ENCODE results near the gene MGLL.

Gene MGLL

DNA sequence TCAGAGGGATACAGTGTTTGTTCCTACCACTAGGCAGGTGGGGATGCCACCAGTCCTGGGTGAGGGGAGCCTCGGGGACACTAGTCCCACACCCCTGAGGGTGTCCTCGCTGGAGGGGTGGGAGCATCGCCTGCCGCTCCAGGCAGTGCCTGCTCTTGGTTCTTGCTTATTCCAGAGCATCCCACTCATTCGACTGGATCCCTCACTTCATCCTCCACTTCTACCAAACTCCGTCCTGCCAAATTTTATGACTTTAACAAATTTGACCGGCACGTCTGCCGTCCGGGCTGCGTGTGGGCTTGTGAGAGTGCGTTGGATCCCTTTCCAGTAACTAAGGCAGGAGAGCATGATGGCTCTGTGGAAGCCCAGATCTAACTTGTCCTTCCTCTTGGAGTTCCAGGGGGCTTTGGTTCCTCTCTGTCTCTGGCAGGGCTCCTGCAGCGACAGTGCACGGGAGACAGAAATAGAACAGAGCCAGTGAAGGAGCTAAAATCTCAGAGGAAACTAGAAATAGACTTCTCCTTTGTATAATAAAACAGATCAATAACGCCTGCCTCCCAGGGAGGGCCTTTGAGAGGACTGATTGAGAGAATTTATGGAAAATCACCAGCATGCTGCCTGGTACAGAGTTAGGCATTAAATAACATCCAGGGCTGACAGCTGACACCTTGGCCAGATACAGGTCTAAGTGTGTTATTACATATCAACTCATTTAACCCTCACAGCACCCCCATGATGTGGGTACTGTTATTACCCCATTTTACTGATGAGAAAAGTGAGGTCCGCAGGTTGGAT is 34.5 kb downstream of the MGLL start:
- DNase-seq = no peak

- no peak for DNase-seq
Observed at GRCh38 chr3:127787071-127787490, 35.2 kb downstream of the MGLL start.

DNA sequence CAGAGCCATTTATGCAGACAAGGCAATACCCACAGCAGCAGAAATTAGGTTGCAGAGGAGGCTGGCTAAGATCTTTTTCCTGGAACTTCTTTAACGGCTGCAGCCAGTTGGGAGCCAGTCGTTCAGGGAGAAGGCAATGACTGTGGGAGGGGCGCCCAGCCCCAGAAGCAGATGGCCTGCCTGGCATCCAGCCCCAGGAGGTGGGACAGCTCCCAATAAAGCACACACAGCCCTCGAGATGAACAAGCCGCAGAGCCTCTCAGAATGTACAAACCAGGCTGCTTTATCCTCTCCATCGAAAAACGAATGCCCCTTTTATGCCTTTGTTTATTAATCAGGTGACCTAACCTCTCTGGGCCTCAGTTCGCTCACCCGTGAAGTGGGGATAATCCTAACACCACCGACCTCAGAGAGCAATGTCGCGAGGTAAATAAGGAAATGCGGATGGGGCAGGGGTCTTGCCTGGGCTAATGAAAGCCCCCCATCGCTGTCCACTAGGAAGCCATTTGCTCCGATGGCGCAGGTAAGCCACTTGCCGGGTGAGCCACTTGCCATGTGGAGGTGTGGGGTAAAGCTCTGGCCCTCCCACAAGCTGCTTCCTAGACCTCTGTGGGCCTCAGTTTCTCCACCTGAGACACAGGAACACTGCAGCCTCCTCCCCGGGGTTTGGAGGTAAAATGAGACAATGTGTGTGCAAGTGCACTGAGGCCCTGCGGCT is 35.8 kb downstream of the MGLL start:
- peak; percentile 96 for DNase-seq

- DNase-seq = no peak
Observed at GRCh38 chr3:127785711-127786265, 36.5 kb downstream of the MGLL start.

GRCh38 chr3:127784865-127785710 is 37.2 kb downstream of the MGLL start:
- DNase-seq = no peak

DNA sequence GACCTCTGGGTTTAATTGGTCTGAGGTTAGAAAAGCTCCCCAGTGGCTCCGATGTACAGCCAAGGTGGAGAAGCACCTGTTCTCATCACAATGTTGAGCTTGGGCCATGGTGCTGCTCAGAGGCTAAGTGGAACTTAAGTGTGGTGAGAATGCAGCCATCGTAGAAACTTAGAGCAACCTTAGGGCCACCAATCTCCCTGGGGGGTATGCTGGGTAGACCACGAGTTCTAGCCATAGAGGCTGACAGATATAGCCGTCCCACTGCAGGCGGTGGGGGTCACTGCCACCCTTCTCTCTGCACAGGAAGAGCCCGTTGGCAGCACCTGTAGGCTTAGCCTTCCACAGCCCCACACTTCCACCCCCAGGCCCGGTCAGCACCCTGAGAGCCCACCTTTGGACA is 38.0 kb downstream of the MGLL start:
- DNase-seq = no peak

DNA sequence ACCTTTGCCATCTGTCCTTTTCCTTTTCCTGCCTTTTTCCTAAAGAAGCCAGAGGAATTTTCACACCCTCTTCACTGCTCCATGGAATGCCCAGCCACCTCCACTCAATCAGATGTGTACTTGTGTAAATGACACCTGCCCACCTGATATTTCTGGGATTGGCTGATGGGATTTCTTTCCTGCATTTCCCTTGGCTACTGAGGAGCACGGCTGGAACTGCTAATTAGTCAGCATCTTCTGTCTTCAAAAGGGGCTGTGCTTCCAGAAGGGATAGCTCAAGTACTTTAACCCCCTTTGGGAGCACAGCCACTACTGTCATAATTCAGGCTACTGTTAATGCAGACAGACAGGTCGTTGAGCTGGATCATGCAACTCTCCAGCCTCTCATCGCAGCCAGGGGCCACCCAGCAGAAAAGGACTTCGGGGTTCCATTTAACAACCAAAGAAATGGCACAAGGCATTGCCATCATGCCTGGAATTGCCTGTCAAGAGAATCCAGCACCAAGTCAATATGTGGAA is 38.6 kb downstream of the MGLL start:
- no peak for DNase-seq

DNA sequence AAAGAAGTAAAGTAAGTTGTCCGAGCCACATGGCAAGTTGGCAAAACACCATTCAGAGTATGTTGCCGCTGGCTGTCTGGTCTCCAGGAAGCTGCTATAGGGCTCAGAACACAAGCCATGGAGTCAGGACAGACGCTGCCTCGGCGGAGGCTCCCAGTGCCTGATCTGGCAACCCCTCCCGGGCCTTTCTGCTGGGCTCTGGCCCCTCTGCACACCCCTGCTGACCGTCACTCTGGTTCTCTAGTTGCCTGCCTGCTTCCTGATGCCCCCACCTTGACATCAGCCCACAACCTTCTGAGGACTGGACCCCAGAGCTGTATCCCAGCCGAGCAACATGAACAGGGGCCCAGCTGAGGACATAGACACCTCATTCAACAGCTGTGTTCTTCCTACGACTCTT is 39.1 kb downstream of the MGLL start:
- no peak for DNase-seq

GRCh38 chr3:127781411-127782001 is 40.8 kb downstream of the MGLL start:
- DNase-seq = no peak

- DNase-seq = no peak
Observed at GRCh38 chr3:127780536-127781400, 41.5 kb downstream of the MGLL start.

DNA sequence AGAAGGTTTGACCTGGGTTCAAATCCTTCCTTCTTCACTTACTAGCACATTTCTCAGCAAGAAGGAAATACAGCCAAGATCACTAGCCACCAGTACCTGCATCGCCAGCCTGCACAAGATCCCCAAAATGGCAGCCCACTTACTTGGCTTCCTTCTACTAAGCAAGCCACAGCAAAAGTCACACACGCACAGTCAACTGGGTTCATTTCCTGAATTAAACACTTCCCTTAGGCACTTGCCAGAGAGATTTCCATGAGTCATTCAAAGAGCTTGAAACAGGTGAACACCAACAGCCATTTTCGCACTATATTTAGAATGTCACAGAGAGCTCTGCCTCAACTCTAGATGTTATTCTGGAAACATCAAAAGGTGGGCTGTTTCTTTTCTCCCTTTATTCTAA is 42.6 kb downstream of the MGLL start:
- DNase-seq = no peak

GRCh38 chr3:127777921-127778656 is 44.2 kb downstream of the MGLL start:
- DNase-seq = no peak

GRCh38 chr3:127777332-127777731 is 45.0 kb downstream of the MGLL start:
- no peak for DNase-seq

DNA sequence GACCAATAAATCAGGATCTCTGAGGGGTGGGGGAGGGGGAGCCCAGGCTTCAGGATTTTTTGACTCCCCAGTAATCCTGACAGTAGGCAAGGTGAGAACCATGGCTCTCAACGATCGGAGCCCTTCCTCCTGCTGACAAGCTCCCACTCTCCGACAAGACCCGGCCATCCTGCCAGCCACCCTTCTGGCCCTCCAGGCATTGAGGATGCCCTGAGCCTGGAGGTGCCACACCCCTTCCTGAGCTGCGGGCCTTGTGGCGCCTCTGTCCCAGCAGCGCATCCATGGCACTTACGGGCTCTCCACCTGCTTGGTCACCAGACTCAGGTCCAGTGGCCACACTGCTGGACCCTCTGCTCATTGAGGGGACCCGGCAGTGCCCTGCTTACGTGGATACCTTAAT is 46.0 kb downstream of the MGLL start:
- no peak for DNase-seq

- peak; percentile 73 for DNase-seq
Observed at GRCh38 chr3:127775398-127776109, 46.8 kb downstream of the MGLL start.

GRCh38 chr3:127774647-127775046 is 47.7 kb downstream of the MGLL start:
- no peak for DNase-seq

DNA sequence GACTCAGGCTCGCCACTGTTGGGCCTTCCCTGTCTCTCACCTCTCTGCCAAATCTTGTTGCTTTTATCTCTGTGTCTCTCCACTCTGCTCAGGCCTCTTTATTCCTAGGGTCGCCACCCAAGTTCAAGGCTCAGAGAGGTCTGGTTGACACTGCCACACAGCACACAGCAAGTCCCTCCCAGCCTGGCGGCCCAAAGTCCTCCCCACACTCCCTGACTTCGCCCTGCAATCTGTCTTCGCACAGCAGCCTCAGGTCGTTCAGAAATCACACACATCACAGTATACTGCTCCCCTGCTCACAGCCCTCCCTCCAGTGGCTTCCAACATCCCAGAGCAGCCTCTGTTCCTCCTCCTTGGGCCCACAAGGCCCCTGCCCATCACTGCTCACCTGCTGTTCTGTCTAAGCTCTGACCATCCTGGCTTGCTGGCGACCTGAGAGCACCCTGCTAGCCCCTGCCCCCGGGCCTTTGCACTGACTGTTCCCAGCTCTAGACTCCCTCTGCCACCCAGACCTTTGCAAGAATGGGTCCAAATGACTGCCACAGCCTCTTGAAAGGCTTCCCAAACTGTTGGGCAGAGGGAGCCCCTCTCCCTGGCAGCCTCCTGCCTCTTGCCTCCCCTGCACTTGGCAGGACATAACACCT is 48.4 kb downstream of the MGLL start:
- no peak for DNase-seq

GRCh38 chr3:127772827-127773751 is 49.2 kb downstream of the MGLL start:
- no peak for DNase-seq

Data from DMS 273 treated with DMSO at 0.1 percent for 48 hours (cell line).